GM12873 (cell line): ENCODE measurements around the gene C11orf91.

Experiments
- TF ChIP-seq, protein P1 (sequence below): IDR thresholded peaks from 2 replicates; pipeline ENCODE4 v1.5.1; 2012; ENCODE audit warnings: low read depth, mild to moderate bottlenecking, moderate library complexity, low read length, control low read depth; ENCODE audit not compliant: insufficient read depth; ENCODE audit errors: missing control alignments

The C11orf91 gene

DNA sequence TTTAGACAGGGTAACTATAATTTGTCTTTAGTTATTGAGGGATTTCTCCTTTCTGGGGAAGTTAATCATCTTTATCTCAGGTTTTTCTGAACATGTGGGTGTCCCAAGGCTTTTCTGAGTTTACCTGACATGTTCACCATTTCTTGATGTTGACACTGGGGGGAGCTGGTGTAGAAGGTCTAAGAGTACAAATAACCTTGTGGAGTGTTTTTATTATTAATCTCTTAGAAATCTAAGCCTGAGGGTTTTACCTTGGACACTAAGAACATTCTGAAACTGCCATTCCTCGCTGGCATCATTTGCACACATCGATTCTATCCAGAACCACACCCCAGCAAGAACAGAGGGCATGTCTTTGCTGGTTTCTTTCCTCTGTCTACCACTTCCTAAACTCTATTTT lies 15.6 kb upstream of the C11orf91 start:
- TF ChIP-seq, protein P1, sequence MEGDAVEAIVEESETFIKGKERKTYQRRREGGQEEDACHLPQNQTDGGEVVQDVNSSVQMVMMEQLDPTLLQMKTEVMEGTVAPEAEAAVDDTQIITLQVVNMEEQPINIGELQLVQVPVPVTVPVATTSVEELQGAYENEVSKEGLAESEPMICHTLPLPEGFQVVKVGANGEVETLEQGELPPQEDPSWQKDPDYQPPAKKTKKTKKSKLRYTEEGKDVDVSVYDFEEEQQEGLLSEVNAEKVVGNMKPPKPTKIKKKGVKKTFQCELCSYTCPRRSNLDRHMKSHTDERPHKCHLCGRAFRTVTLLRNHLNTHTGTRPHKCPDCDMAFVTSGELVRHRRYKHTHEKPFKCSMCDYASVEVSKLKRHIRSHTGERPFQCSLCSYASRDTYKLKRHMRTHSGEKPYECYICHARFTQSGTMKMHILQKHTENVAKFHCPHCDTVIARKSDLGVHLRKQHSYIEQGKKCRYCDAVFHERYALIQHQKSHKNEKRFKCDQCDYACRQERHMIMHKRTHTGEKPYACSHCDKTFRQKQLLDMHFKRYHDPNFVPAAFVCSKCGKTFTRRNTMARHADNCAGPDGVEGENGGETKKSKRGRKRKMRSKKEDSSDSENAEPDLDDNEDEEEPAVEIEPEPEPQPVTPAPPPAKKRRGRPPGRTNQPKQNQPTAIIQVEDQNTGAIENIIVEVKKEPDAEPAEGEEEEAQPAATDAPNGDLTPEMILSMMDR = peak; percentile 47

DNA sequence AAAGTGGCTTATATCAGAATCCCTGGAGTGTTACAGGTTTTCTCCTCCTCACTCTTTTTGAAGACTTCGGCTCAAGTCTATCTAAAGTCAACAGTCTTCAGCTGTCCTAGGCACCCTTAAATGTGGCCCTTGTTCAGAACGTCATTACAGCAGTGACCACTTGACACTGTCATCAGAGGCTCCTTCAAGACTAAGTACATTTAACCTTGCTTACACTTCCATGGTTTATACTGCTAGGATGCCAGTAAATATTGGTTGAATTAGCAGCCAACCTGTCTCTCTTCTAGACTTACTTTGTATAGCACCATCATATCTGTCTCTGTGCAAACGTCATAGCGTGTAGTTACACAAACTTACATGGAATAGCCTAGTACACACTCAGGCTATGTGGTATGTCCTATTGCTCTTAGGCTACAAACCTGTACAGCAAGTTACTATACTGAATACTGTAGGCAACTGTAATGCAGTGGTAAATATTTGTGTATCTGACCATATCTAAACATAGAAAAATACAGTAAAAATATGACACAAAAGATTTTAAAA lies 13.3 kb upstream of the C11orf91 start:
- TF ChIP-seq, protein P1 = no peak

DNA sequence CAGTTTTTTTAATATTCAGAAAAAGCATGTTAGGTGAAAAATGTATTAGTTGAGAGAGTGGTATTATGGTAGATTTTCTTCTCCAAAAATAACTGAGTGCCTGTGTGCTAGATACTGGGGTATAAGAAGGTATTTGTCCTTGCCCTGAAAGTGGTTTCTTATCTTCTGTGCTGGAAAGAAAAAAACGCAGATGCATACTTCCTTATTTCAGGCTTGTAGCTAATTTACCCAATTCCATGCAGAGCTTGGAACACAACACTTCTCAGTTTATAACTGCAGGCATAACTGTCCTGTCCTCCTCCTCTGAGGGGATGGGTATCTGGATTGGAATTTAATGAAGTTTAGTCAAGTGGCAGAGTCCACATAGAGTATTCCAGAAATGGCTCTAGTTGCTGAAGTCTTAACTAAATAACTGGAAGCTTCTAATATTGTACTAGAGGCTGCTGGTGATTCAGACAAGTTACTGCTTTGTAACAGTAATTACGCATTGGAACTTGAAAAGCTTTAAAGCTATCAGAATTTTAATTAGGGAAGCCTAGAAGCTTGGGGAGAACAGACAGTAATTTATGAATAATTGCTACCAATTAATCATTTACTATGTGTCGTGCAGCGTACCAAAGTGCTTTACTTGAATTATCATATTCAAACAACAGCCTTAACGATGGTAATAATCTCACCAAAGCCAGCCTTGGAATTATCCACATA lies 12.7 kb upstream of the C11orf91 start:
- TF ChIP-seq, protein P1 = no peak

DNA sequence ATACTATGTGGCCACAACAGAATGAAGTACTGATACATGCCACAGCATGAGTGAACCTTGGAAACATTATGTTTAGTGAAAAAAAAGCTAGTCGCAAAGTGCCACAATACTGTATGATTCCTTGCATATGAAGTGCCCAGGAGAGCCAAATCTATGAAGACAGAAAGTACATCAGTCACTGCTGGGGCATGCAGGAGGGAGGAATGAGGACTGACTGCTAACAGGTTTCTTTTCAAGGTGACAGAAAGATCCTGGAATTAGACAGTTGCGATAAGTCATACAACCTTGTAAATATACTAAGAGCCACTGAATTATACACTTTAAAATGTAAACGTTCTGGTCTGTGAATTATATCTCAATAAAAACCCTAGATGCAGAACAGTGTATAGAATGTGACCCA lies 11.8 kb upstream of the C11orf91 start:
- TF ChIP-seq, protein P1 = no peak

DNA sequence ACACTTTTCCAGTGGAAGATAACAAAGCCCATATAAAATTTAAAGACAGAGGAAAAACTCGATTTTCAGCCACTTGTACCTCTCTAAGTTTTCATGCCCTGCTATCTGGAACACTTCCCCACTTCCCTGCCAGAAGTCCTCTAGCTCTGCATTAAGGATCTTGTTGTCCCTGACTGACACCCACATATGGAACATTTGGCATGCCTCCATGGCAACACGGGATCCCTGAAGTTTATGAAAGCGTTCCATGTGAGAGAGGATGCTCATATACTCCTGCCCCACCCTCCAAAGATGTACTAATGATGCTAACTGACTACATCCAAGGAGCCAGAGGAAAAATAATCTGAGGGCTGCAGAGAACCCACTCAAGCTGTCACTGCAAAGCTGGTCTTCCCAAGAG lies 8.8 kb upstream of the C11orf91 start:
- TF ChIP-seq, protein P1 = no peak

DNA sequence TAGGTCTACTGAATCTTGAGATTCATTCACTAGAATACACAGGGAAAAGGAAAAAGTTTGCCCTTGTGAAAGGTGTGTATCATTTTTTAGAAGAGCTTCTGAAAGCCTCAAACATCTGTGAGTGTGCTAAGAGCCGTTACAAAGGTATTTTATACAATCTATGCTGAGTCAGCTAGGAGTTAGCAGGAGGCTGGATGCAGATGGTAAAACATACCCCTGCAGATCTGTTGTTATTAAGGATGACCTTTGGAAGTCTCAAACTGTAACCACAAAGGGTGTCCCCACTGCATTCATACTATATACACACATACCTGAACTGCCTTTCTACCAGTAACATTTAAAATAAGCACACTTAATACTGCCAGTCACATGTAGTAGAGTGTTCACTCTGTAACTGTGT lies 8.4 kb upstream of the C11orf91 start:
- TF ChIP-seq, protein P1 = no peak

DNA sequence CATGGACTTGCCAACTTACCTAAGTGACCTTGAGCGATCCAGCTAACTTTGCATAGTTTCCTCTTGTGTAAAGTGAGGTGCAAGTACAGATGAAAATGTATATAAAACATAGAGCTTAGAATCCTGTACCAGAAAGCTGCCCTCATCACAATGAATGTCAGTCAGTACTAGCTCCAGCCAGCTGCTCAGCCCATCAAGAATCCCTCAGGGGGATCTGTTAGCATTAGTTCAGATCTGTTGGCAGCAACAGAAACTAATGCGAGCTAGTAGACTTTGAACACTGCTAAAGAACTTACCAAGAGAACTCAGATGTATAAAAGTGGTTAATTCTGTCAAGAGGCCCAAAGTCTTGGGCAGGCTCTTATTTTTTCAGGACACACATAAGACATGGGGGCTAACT lies 6.3 kb upstream of the C11orf91 start:
- TF ChIP-seq, protein P1 = no peak
